CD14-positive monocyte (primary cell): ENCODE measurements around the gene TMC7. TPM values are rescaled to one million over a fixed set of nuclear protein-coding genes. Genes with fewer than 3 reads are reported as not detected.

ENCODE experiments used
- DNase-seq, 3 donors: peaks; one replicate each; pipeline ENCODE4 v3.0.0-alpha.2; 2011 to 2022
- H2AFZ ChIP-seq: 2 replicates; pipeline ENCODE4 v1.6.0; 2012; ENCODE audit warnings: mild to moderate bottlenecking, low read depth, low read length, inconsistent platforms; ENCODE audit not compliant: insufficient read depth, poor library complexity, severe bottlenecking
- H3K27ac ChIP-seq, 2 donors: 1 replicate in 1 of 2; 2 replicates in 1 of 2; pipeline ENCODE4 v1.5.1; 2012 to 2013; ENCODE audit warnings: low read length in 2 of 2, control low read depth in 1 of 2, inconsistent platforms in 1 of 2, low read depth in 1 of 2, mild to moderate bottlenecking in 1 of 2
- H3K27me3 ChIP-seq, 2 donors: one replicate each; pipeline versions ENCODE4 v1.6.0 to v1.6.1; 2011 to 2013; ENCODE audit warnings: low read length in 2 of 2; ENCODE audit not compliant: control insufficient read depth in 2 of 2, insufficient read depth in 2 of 2
- H3K36me3 ChIP-seq, 2 donors: replicated peaks in 1 of 2; 1 replicate in 1 of 2; 2 replicates in 1 of 2; pipeline versions ENCODE4 v1.5.1 to v1.6.1; 2012 to 2013; ENCODE audit warnings: low read length in 2 of 2, control low read depth in 1 of 2, inconsistent platforms in 1 of 2, mild to moderate bottlenecking in 1 of 2; ENCODE audit not compliant: insufficient read depth in 2 of 2, control insufficient read depth in 1 of 2
- H3K4me1 ChIP-seq, 2 donors: 1 replicate in 1 of 2; 2 replicates in 1 of 2; pipeline versions ENCODE4 v1.5.1 to v1.6.1; 2012 to 2013; ENCODE audit warnings: low read length in 2 of 2, control low read depth in 1 of 2, inconsistent platforms in 1 of 2, mild to moderate bottlenecking in 1 of 2, moderate library complexity in 1 of 2; ENCODE audit not compliant: insufficient read depth in 2 of 2, control insufficient read depth in 1 of 2
- H3K4me2 ChIP-seq: replicated peaks from 2 replicates; pipeline ENCODE3; 2012; ENCODE audit warnings: low read length, moderate library complexity, mild to moderate bottlenecking; ENCODE audit not compliant: poor library complexity, severe bottlenecking; ENCODE audit errors: extremely low read depth
- H3K4me3 ChIP-seq, 3 experiments: fragments of 200-600 bp in 1 of 3; sonication (generic) in 1 of 3; replicated peaks in 1 of 3; 1 replicate in 2 of 3; 2 replicates in 1 of 3; pipeline ENCODE4 v1.5.1; 2011 to 2013; ENCODE audit warnings: low read length in 3 of 3, mild to moderate bottlenecking in 3 of 3, control low read depth in 2 of 3, low read depth in 2 of 3, inconsistent platforms in 1 of 3, moderate library complexity in 1 of 3
- H3K79me2 ChIP-seq: 2 replicates; pipeline ENCODE4 v1.6.0; 2012; ENCODE audit warnings: mild to moderate bottlenecking, control low read depth, inconsistent platforms, low read length, moderate library complexity; ENCODE audit not compliant: insufficient read depth
- H3K9ac ChIP-seq: 2 replicates; pipeline ENCODE4 v1.6.0; 2017; ENCODE audit warnings: low read length, mild to moderate bottlenecking; ENCODE audit not compliant: insufficient read depth, poor library complexity, severe bottlenecking
- H3K9me3 ChIP-seq, 2 donors: replicated peaks in 1 of 2; 1 replicate in 1 of 2; 2 replicates in 1 of 2; pipeline versions ENCODE4 v1.5.1 to v1.6.1; 2012 to 2013; ENCODE audit warnings: low read length in 2 of 2, control low read depth in 1 of 2; ENCODE audit not compliant: control insufficient read depth in 1 of 2, insufficient read depth in 1 of 2
- H4K20me1 ChIP-seq: 2 replicates; pipeline ENCODE4 v1.6.0; 2012; ENCODE audit warnings: mild to moderate bottlenecking, low read length, control low read depth, moderate library complexity; ENCODE audit not compliant: insufficient read depth
- H3K27ac Mint-ChIP-seq, 7 donors: one replicate each; pipeline ENCODE4 v1.8.0; 2020; ENCODE audit warnings: mild to moderate bottlenecking in 7 of 7, mixed read lengths in 7 of 7, moderate library complexity in 6 of 7, inconsistent platforms in 2 of 7
- H3K27me3 Mint-ChIP-seq, 3 donors: one replicate each; pipeline ENCODE4 v1.8.0; 2021 to 2022; ENCODE audit warnings: low read depth in 3 of 3, mild to moderate bottlenecking in 3 of 3, mixed read lengths in 3 of 3, moderate library complexity in 3 of 3, inconsistent platforms in 1 of 3
- H3K36me3 Mint-ChIP-seq, 2 donors: one replicate each; pipeline ENCODE4 v1.8.0; 2020; ENCODE audit warnings: mixed read lengths in 2 of 2, inconsistent platforms in 1 of 2, mild to moderate bottlenecking in 1 of 2
- H3K4me1 Mint-ChIP-seq: one replicate; pipeline ENCODE4 v1.8.0; 2020; ENCODE audit warnings: mild to moderate bottlenecking, mixed read lengths
- H3K4me3 Mint-ChIP-seq, 2 donors: one replicate each; pipeline ENCODE4 v1.8.0; 2020; ENCODE audit warnings: mild to moderate bottlenecking in 2 of 2, mixed read lengths in 2 of 2, moderate library complexity in 1 of 2
- H3K9me3 Mint-ChIP-seq, 7 donors: one replicate each; pipeline ENCODE4 v1.8.0; 2020 to 2022; ENCODE audit warnings: mixed read lengths in 7 of 7, mild to moderate bottlenecking in 6 of 7, moderate library complexity in 6 of 7, inconsistent platforms in 2 of 7
- WGBS: methylation state at CpG from one replicate; pipeline ENCODE4 v1.1.5; 2013; ENCODE audit warnings: missing lambda C conversion rate; ENCODE audit not compliant: insufficient coverage; 5-methylcytosine and 5-hydroxymethylcytosine counted together
- intact Hi-C, 2 donors: fragments of 100-400 bp; cut with micrococcal nuclease; formaldehyde crosslinking; loops; one replicate each; pipeline versions ENCODE4 v1.15.0 to v1.15.1; 2023
- polyA plus RNA-seq, 3 donors: library from polyadenylated mRNA; depleted of rRNA in 1 of 3; unstranded in 2 of 3; stranded (reverse) in 1 of 3; fragments of 300-500 nt in 2 of 3; fragments of >200 nt in 1 of 3; fragmentation: Illumina TruSeq in 2 of 3; gene quantifications; 1 replicate in 2 of 3; 2 replicates in 1 of 3; pipeline ENCODE4 v1.2.3, GENCODE V29; 2012 to 2021
- TF ChIP-seq, protein P1 (sequence below): fragments of 200-600 bp; IDR thresholded peaks from one replicate; pipeline ENCODE4 v1.8.0; 2022; ENCODE audit warnings: antibody characterized with exemption, mild to moderate bottlenecking

TMC7 gene
- polyA plus RNA-seq, 3 donors, result not detected

DNA sequence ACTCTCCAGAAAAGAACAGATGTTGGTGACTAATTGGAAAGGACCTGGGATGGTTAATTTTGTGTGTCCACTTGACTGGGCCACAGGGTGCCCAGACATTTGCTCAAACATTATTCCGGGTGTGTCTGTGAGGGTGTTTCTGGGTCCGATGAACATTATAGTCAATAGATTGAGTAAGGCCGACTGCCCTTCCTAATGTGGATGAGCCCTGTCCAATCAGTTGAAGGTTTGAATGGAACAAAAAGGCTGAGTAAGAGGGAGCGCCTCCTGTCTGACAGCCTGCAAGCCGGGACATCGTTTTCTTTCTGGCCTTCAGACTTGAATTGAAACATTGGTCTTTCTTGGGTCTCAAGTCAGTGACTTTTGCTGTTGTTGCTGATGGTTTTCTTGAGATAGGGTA lies 107.2 kb downstream of the TMC7 start:
- Mint-ChIP-seq H3K4me1 (peaks cover 27% of the 10 kb centered on the region), H3K27ac (no peak overlapping the region), H3K27me3 (peaks cover 8 to 15% (median 12%) of the 10 kb centered on the region in 3 donors), H3K4me3 (no peak overlapping the region), H3K9me3 (peaks cover 3 to 11% (median 6%) of the 10 kb centered on the region in 7 donors), H3K36me3 (no peaks in the 10 kb centered on the region)
- Histone ChIP-seq H3K79me2 (no peaks in the 10 kb centered on the region), H3K36me3 (no peaks in the 10 kb centered on the region), H3K27ac (no peak overlapping the region), H2AFZ (no peak overlapping the region), H3K9me3 (peaks cover 0 to 3% of the 10 kb centered on the region in 2 donors), H3K4me2 (no peak overlapping the region), H3K27me3 (peaks cover 0 to 5% of the 10 kb centered on the region in 2 donors), H3K9ac (no peak overlapping the region), H3K4me3 (no peak overlapping the region), H3K4me1 (peaks cover 14 to 19% of the 10 kb centered on the region in 2 donors), H4K20me1 (no peaks in the 10 kb centered on the region)
- TF ChIP-seq, protein P1, sequence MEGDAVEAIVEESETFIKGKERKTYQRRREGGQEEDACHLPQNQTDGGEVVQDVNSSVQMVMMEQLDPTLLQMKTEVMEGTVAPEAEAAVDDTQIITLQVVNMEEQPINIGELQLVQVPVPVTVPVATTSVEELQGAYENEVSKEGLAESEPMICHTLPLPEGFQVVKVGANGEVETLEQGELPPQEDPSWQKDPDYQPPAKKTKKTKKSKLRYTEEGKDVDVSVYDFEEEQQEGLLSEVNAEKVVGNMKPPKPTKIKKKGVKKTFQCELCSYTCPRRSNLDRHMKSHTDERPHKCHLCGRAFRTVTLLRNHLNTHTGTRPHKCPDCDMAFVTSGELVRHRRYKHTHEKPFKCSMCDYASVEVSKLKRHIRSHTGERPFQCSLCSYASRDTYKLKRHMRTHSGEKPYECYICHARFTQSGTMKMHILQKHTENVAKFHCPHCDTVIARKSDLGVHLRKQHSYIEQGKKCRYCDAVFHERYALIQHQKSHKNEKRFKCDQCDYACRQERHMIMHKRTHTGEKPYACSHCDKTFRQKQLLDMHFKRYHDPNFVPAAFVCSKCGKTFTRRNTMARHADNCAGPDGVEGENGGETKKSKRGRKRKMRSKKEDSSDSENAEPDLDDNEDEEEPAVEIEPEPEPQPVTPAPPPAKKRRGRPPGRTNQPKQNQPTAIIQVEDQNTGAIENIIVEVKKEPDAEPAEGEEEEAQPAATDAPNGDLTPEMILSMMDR, result no peak
- no peak for DNase-seq
- WGBS, result 95% methylated on average over 5 of the region's 6 CpGs
- intact Hi-C loops, result no loop called here

DNA sequence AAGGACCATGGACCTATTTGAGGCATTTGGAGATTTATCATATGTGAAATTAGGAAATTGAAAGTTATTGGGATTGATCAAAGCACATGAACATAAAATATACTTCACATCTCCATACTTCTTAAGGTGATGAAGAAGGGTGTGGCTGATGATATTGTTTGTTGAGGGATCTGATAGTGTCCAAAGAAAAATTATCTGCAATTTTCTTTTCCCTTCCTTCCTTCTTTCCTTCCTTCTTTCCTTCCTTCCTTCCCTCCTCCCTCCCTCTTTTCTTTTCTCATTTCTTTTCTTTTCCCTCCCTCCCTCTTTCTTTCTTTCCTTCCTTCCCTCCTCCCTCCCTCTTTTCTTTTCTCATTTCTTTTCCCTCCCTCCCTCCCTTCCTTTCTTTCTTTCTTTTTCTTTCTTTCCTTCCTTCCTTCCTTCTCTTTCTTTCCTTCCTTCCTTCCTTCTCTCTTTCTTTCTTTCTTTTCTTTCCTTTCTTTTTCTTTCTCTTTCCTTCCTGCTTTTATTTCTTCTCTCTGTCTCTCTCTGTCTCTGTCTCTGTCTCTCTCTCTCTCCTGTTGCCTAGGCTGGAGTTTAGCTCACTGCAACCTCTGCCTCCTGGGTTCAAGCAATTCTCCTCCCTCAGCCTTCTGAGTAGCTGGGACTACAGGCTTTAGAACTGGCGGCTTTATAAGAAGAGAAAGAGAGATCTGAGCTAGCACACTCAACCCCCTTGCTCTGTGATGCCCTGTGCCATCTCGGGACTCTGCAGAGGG lies 109.1 kb downstream of the TMC7 start:
- Histone ChIP-seq H4K20me1 (no peaks in the 10 kb centered on the region), H2AFZ (no peak overlapping the region), H3K4me3 (no peak overlapping the region), H3K36me3 (no peaks in the 10 kb centered on the region), H3K4me1 (peaks cover 3 to 6% of the 10 kb centered on the region in 2 donors), H3K27ac (peak overlapping the region in 1 of 2 donors; percentile 22), H3K9me3 (peaks cover 0 to 3% of the 10 kb centered on the region in 2 donors), H3K27me3 (no peaks in the 10 kb centered on the region), H3K4me2 (no peak overlapping the region), H3K9ac (no peak overlapping the region), H3K79me2 (no peaks in the 10 kb centered on the region)
- intact Hi-C loops, result no loop called here
- DNase-seq, result no peak
- TF ChIP-seq, protein P1, result no peak
- Mint-ChIP-seq H3K4me3 (no peak overlapping the region), H3K27me3 (peaks cover 4 to 13% (median 9%) of the 10 kb centered on the region in 3 donors), H3K4me1 (peaks cover 18% of the 10 kb centered on the region), H3K9me3 (peaks cover 3 to 11% (median 8%) of the 10 kb centered on the region in 7 donors), H3K36me3 (no peaks in the 10 kb centered on the region), H3K27ac (peak overlapping the region in 2 of 7 donors; percentile 36 to 37)
- no CpG with 5 or more reads among the region's 2 CpGs for WGBS
